Neural progenitor cell (in vitro differentiated cells): ENCODE data around the gene DHRS4L2. TPM values are rescaled to one million over a fixed set of nuclear protein-coding genes. Genes with fewer than 3 reads are reported as not detected.

Experiments used
- DNase-seq: peaks from one replicate; pipeline ENCODE4 v3.0.0-alpha.2; 2016; ENCODE audit warnings: low spot score
- H2AFZ ChIP-seq: fragments of 200-600 bp; sonication (generic); replicated peaks from 2 replicates; pipeline ENCODE4 v1.6.1; 2016; ENCODE audit warnings: antibody characterized with exemption
- H3F3A ChIP-seq: fragments of 200-600 bp; sonication (generic); 2 replicates; pipeline ENCODE4 v1.6.1; 2016; ENCODE audit warnings: antibody characterized with exemption, low read depth
- H3K27ac ChIP-seq: fragments of 200-600 bp; sonication (generic); 2 replicates; pipeline ENCODE4 v1.5.1; 2016; ENCODE audit warnings: mild to moderate bottlenecking
- H3K27me3 ChIP-seq: fragments of 200-600 bp; sonication (generic); 2 replicates; pipeline ENCODE4 v1.6.1; 2016; ENCODE audit warnings: mild to moderate bottlenecking, moderate library complexity
- H3K36me3 ChIP-seq: fragments of 200-600 bp; sonication (generic); 2 replicates; pipeline ENCODE4 v1.5.1; 2016
- H3K4me1 ChIP-seq: fragments of 200-600 bp; sonication (generic); 2 replicates; pipeline ENCODE4 v1.6.1; 2016; ENCODE audit warnings: mixed run types
- H3K4me2 ChIP-seq: fragments of 200-600 bp; sonication (generic); 2 replicates; pipeline ENCODE4 v1.6.1; 2016
- H3K4me3 ChIP-seq: fragments of 200-600 bp; sonication (generic); 2 replicates; pipeline ENCODE4 v1.5.1; 2016
- H3K79me2 ChIP-seq: fragments of 200-600 bp; sonication (generic); 2 replicates; pipeline ENCODE4 v1.6.1; 2016; ENCODE audit warnings: low read depth
- H3K9ac ChIP-seq: fragments of 200-600 bp; sonication (generic); 2 replicates; pipeline ENCODE4 v1.6.1; 2016
- H3K9me3 ChIP-seq: fragments of 200-600 bp; sonication (generic); 2 replicates; pipeline ENCODE4 v1.5.1; 2016; ENCODE audit warnings: low read depth
- H4K20me1 ChIP-seq: fragments of 200-600 bp; sonication (generic); 2 replicates; pipeline ENCODE4 v1.6.1; 2016; ENCODE audit warnings: low read depth
- H3K27ac Mint-ChIP-seq: 3 replicates; pipeline ENCODE4 v1.8.0; 2021; ENCODE audit warnings: mixed read lengths
- H3K27me3 Mint-ChIP-seq: 2 replicates; pipeline ENCODE4 v1.8.0; 2022; ENCODE audit warnings: low read depth, mild to moderate bottlenecking, inconsistent platforms, moderate library complexity, mixed read lengths; ENCODE audit not compliant: insufficient read depth
- H3K36me3 Mint-ChIP-seq: 3 replicates; pipeline ENCODE4 v1.8.0; 2021; ENCODE audit warnings: mixed read lengths
- H3K4me1 Mint-ChIP-seq: 3 replicates; pipeline ENCODE4 v1.8.0; 2021; ENCODE audit warnings: mixed read lengths
- H3K4me3 Mint-ChIP-seq: 3 replicates; pipeline ENCODE4 v1.8.0; 2021; ENCODE audit warnings: mild to moderate bottlenecking, moderate library complexity, mixed read lengths
- H3K9me3 Mint-ChIP-seq: 3 replicates; pipeline ENCODE4 v1.8.0; 2020; ENCODE audit warnings: mixed read lengths
- EZH2 ChIP-seq: fragments of 200-600 bp; sonication (generic); IDR thresholded peaks from 2 replicates; pipeline ENCODE4 v1.6.1; 2017; ENCODE audit warnings: antibody characterized with exemption, mild to moderate bottlenecking, moderate library complexity
- EZH2phosphoT487 ChIP-seq: fragments of 200-600 bp; sonication (generic); IDR thresholded peaks from 2 replicates; pipeline ENCODE4 v1.6.1; 2017; ENCODE audit warnings: antibody characterized with exemption
- total RNA-seq: library from RNA; depleted of rRNA; stranded (reverse); fragments of >200 nt; gene quantifications from 2 replicates; pipeline ENCODE4 v1.2.3, GENCODE V29; 2015; ENCODE audit warnings: low replicate concordance
- TF ChIP-seq, protein P1 (sequence below): fragments of 200-600 bp; sonication (generic); IDR thresholded peaks from 2 replicates; pipeline ENCODE4 v1.5.1; 2017; ENCODE audit warnings: antibody characterized with exemption, mild to moderate bottlenecking

DHRS4L2 gene
- total RNA-seq, 1 donor from 2014 or later, result 3.6 TPM

DNA sequence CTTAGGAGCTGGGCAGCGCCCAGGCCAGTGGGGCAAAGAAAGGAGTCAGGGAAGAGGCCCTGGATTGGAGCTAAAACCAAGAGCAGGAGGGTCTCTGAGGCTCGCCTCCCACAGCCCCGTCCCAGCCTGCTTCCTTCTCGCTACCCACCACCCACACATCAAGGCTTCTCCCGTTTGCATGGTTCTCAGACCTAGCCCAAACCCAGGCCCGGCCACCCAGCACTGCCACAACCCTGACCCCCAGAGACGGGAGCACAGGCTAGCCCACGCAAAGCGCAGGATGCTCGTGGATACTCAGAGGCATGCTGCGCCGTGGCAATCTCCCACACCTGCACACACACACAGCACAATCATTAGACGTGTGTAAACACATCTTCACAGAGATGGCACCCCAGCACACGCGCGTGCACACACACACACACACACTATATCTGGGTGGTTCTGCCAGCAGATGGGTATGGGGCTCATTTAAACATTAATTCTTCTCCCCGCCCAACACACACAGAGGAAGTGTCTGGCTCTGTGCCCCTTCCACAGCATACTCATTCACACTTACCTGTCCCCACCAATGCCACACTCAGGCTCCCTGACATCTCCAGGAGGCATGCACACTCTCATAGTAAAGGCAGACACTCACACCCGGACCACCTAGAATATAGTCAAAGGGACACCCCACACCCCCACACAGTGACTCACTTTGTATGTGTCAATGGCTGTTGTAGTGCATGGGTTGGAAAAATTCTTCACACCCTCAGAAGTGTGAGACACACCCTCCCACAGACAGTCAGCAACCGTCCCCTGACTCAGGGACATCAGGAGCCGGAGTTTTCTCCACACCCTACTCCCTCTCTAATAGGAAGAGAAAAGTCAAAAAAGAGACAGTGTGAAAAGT lies 64.2 kb downstream of the DHRS4L2 start:
- H3K9ac ChIP-seq, result no peak overlapping the region

DNA sequence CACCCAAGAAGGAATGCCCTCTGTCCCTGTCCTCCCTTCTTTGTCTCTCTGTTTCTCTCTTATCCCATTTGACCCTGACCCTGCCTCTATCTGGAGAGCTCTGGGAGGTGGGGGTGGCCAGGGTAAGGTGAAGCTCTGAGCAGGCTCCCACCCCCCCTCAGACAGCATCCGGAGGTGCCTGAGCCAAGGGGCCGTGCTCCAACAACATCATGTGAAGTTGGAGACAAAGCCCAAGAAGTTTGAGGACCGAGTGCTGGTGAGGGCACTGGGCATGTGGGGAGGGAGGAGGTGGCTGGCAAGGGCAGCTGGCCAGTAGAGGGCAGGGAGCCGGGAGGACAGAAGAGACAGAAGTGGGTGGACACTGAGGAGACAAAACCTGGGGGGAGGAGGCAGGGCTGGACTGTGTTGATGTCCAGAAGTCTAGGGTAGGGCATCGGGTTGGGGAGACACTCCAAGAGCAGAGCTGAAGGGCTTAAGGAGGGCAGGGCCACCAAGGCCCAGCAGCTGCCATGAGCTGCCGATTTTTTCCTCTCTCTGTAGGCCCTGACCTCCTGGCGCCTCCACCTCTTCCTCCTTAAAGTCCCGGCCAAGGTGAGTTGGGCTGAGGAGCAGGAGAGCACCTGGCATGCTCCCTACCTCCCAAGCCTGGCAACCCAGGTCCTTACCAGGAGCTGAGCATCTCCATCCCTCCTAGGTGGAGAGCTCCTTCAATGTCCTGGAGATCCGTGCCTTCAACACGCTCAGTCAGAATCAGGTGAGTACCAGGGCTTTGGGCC lies 65.0 kb downstream of the DHRS4L2 start:
- no peaks in the 10 kb centered on the region for H3K79me2 ChIP-seq
- H3K27ac ChIP-seq, result no peak overlapping the region
- H2AFZ ChIP-seq, result no peak overlapping the region
- no peak overlapping the region for H3K27ac Mint-ChIP-seq
- peaks cover 9% of the 10 kb centered on the region for H3K4me1 ChIP-seq
- H3K9me3 ChIP-seq, result no peaks in the 10 kb centered on the region
- H3K27me3 Mint-ChIP-seq, result peaks cover 7% of the 10 kb centered on the region
- DNase-seq, result no peak
- H3K9me3 Mint-ChIP-seq, result no peaks in the 10 kb centered on the region
- no peak overlapping the region for H3K4me2 ChIP-seq
- TF ChIP-seq EZH2 (no peak), EZH2phosphoT487 (no peak)
- TF ChIP-seq, protein P1, sequence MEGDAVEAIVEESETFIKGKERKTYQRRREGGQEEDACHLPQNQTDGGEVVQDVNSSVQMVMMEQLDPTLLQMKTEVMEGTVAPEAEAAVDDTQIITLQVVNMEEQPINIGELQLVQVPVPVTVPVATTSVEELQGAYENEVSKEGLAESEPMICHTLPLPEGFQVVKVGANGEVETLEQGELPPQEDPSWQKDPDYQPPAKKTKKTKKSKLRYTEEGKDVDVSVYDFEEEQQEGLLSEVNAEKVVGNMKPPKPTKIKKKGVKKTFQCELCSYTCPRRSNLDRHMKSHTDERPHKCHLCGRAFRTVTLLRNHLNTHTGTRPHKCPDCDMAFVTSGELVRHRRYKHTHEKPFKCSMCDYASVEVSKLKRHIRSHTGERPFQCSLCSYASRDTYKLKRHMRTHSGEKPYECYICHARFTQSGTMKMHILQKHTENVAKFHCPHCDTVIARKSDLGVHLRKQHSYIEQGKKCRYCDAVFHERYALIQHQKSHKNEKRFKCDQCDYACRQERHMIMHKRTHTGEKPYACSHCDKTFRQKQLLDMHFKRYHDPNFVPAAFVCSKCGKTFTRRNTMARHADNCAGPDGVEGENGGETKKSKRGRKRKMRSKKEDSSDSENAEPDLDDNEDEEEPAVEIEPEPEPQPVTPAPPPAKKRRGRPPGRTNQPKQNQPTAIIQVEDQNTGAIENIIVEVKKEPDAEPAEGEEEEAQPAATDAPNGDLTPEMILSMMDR, result no peak
- H3K36me3 ChIP-seq, result no peaks in the 10 kb centered on the region
- H3K4me1 Mint-ChIP-seq, result peaks cover 16% of the 10 kb centered on the region
- no peak overlapping the region for H3K9ac ChIP-seq
- H3K4me3 Mint-ChIP-seq, result peak overlapping the region; percentile 81
- H4K20me1 ChIP-seq, result no peaks in the 10 kb centered on the region
- no peaks in the 10 kb centered on the region for H3K36me3 Mint-ChIP-seq
- H3K27me3 ChIP-seq, result peaks cover 3% of the 10 kb centered on the region
- peaks cover 5% of the 10 kb centered on the region for H3F3A ChIP-seq
- no peak overlapping the region for H3K4me3 ChIP-seq

More for the DNA sequence above, 64.2 kb downstream of the DHRS4L2 start:
- peak overlapping the region; percentile 99 for H3K4me2 ChIP-seq
- H3K4me3 ChIP-seq, result peak overlapping the region; percentile 77
- Mint-ChIP-seq H3K27ac (no peak overlapping the region), H3K4me3 (peak overlapping the region; percentile 81), H3K27me3 (peaks cover 7% of the 10 kb centered on the region), H3K36me3 (no peaks in the 10 kb centered on the region), H3K4me1 (peaks cover 13% of the 10 kb centered on the region), H3K9me3 (no peaks in the 10 kb centered on the region)
- DNase-seq, result no peak
- peak overlapping the region; percentile 99 for H2AFZ ChIP-seq
- peaks cover 6% of the 10 kb centered on the region for H3K4me1 ChIP-seq
- no peaks in the 10 kb centered on the region for H3K79me2 ChIP-seq
- no peaks in the 10 kb centered on the region for H4K20me1 ChIP-seq
- no peaks in the 10 kb centered on the region for H3K36me3 ChIP-seq
- no peaks in the 10 kb centered on the region for H3K9me3 ChIP-seq
- peaks cover 3% of the 10 kb centered on the region for H3K27me3 ChIP-seq
- peaks cover 5% of the 10 kb centered on the region for H3F3A ChIP-seq
- H3K27ac ChIP-seq, result no peak overlapping the region
- TF ChIP-seq, protein P1, result no peak
- TF ChIP-seq EZH2, result no peak
- no peak for TF ChIP-seq EZH2phosphoT487

DNA sequence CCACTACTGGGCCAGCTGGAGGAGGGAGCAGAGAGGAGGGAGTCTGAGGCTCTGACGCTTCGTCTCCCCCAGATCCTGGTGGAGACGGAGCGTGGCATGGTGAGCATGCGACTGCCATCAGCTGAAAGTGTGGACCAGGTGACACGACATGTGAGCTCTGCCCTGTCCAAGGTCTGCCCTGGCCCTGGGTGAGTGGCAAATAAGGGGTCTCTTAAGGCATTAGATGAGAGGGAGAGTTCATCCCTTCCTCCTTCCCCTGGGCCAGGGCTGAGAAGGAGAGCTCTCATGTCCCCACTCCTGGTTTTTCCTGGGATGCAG lies 65.6 kb downstream of the DHRS4L2 start:
- Histone ChIP-seq H3K9ac (no peak overlapping the region), H3K36me3 (no peaks in the 10 kb centered on the region), H4K20me1 (no peaks in the 10 kb centered on the region), H3F3A (peaks cover 5% of the 10 kb centered on the region), H3K4me1 (peaks cover 9% of the 10 kb centered on the region), H3K9me3 (no peaks in the 10 kb centered on the region), H3K27ac (no peak overlapping the region), H3K79me2 (no peaks in the 10 kb centered on the region), H3K4me2 (no peak overlapping the region), H2AFZ (no peak overlapping the region), H3K27me3 (peaks cover 3% of the 10 kb centered on the region), H3K4me3 (no peak overlapping the region)
- H3K9me3 Mint-ChIP-seq, result no peaks in the 10 kb centered on the region
- peaks cover 7% of the 10 kb centered on the region for H3K27me3 Mint-ChIP-seq
- no peak for DNase-seq
- H3K27ac Mint-ChIP-seq, result no peak overlapping the region
- TF ChIP-seq, protein P1, result no peak
- TF ChIP-seq EZH2phosphoT487 (no peak), EZH2 (no peak)
- no peaks in the 10 kb centered on the region for H3K36me3 Mint-ChIP-seq
- peaks cover 18% of the 10 kb centered on the region for H3K4me1 Mint-ChIP-seq
- H3K4me3 Mint-ChIP-seq, result no peak overlapping the region
